GM18511 (cell line): ENCODE measurements around the gene SPECC1.

Experiments used
- ATAC-seq: cut with Tn5 transposase; IDR thresholded peaks from one replicate; pipeline ENCODE4 v1.9.1; 2021; ENCODE audit warnings: mild to moderate bottlenecking, moderate library complexity; ENCODE audit not compliant: unreplicated experiment

Gene SPECC1

DNA sequence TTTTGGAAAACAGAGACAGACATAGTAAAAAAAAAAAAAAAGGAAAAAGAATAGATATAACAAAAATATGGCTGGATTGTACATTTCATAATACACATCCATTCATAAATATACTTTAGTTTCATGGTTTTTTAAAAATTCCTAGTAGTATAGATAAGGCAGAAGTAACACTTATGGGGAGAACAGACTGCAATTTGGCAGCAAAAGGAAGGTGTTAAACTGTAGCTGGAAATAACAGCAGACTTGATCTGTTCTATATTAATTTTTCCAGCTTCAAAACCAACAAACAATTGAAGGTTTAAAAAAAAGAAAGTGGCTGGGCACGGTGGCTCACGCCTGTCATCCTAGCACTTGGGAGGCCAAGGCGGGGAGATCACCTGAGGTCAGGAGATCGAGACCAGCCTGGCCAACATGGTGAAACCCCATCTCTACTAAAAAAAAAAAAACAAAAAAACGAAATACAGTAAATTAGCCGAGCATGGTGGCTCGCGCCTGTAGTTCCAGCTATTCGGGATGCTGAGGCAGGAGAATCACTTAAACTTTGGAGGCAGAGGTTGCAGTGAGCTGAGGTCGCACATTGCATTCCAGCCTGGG lies 191.8 kb downstream of the SPECC1 start:
- ATAC-seq, result no peak

DNA sequence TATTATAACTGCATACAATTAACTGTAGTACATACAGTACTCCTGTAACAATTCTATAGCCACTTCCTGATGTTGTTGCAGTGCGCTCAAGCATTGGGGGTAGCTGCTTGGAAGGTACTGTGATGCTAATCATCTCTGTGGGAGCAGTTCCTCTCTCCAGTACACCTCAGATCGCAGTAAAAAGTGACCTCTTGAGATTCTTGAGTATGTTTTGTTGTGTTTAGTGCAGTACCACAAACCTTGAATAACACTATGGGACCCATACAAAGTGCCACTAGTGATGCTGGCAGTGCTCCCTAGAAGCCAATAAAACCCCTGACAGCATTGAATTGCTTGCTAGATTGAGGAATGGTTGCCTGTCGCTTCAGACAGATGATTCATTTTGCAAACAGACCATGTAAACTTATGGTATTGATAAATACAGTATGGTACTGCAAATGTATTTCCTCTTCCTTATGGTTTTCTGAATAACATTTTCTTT lies 193.0 kb downstream of the SPECC1 start:
- no peak for ATAC-seq

DNA sequence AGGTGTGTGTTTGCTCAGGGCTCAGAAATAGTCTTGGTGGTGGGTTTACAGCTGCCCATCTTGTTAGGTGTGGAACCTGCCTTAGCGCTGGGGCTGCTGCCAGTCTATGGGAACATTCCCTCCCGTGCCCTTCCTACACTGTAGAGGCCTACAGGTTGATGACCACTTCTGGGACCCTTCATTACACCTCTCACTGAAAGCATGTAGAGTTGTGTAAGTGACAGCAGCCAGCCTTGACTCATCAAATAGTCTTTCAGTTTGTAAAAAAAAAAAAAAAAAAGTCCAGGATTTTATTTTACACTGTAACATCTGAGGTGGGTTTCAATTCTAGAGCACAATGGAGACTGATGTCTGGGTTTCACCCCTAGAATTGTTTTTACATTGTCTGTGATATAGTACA lies 193.9 kb downstream of the SPECC1 start:
- no peak for ATAC-seq

DNA sequence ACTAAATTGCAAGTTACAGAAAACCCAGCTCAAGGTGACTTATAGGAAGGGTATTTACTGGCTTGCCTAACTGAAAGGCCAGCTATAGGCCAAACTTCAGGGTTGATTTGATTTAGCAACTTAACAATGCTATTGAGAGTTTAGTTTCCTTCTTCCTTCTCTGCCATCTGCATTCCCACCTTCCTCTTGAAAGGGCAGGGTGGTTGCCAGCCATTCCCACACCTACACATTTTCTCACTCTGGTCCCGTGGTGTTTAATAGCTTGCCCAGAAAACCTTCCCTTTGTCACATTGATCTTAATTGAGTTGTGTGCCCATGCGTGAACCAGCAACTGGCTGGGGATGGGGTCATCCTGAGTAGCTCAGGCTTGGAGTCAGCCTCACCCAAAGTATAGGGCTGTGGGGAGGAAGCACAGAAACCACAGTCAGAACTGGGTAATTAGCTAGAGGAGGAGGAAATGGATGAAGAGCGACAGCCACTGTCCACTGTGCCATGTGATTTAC lies 194.7 kb downstream of the SPECC1 start:
- no peak for ATAC-seq

DNA sequence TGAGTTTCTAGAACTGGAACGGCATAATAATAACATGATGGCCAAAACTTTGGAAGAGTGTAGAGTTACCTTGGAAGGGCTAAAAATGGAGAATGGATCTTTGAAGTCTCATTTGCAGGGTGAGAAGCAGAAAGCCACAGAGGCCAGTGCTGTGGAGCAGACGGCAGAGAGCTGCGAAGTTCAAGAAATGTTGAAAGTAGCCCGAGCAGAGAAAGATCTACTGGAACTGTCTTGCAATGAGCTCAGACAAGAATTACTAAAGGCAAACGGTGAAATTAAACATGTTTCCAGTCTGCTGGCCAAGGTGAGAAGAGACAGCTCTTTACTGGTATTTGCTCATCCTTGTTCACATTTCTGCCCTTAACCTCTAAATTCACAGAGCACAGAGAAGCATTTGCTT lies 196.4 kb downstream of the SPECC1 start:
- ATAC-seq, result no peak

DNA sequence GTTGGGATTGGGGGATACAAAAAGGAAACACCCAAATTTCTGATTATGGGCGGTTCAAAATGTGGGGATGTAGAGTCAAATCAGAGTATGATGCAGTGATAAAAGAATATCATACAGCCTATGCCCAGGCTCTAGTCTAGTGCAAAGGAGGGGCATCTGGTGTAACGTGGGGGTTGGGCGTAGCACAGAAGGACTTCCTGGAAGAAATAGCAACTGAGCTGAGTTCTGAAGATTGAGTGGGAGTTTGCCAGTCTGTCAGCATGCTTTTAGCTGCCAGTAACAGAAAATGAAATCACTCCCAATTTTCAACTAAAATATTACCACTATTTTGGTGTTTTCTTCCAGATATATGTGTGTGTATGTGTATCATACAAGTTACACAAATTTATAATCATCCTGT lies 196.9 kb downstream of the SPECC1 start:
- no peak for ATAC-seq

DNA sequence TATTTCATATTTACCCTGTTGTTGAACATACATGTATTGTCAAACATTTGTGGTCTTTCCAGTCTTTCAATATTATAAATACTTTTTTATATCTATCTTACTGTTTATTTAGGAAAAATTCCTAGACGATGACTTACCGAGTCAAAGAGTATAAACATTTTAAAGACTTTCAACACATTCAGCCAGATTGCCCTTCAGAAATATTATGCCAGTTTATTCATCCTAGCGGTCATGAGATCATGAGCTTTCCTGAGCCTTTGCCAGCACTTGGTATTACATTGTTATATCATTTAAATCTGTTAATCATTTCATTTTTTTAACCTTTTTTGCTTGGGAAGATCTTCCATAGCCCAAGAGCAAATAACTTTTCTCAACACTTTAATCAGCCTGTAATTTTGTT lies 197.4 kb downstream of the SPECC1 start:
- no peak for ATAC-seq

DNA sequence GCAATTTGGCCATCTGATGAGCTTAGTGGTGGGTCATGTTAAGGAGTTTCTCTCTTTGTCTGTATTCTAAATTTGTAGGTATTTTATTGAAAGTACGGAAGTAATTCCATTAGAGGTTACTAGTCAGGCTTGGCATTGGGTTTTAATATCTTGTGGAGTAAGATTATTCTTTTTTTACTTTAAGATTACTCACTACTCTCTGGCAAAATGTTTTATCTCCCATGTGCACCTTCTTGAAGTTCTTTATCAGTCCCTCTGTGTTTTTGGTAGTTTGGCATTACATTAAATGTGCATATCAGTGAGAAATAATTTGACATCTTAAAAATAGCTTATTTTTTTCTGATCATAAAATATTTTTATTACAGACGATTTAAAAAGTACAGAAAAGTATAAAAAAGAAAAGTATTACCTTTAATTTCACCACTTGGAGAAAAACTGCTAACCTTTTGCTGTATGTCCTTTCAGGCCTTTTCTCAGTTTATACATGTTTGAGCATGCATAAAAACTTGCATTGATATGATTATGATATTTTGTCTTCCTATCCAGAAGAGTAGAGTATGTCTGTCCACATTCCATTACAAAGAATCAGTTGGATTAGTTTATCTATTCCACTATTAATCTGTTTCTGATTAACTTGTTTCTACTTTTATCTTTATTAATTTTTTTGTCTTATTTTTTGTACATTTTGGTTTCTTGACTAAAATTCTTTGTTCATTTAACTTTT lies 198.3 kb downstream of the SPECC1 start:
- ATAC-seq, result no peak

DNA sequence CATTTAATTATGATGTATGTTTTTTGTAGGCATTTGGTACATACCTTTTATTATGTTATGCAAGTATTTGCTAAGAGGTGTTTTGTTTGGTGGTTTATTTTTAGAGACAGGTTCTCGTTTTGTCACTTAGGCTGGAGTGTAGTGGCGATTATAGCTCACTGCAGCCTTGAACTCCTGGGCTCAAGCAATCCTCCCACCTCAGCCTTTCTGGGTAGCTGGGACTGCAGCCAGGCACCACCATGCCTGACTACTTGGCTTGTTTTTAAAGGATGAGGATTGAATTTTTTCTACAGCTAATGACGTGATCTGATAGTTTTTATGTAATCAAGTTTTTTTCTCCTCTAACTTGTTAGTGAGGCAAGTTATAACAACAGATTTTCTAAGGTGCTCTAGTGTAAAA lies 199.6 kb downstream of the SPECC1 start:
- no peak for ATAC-seq

DNA sequence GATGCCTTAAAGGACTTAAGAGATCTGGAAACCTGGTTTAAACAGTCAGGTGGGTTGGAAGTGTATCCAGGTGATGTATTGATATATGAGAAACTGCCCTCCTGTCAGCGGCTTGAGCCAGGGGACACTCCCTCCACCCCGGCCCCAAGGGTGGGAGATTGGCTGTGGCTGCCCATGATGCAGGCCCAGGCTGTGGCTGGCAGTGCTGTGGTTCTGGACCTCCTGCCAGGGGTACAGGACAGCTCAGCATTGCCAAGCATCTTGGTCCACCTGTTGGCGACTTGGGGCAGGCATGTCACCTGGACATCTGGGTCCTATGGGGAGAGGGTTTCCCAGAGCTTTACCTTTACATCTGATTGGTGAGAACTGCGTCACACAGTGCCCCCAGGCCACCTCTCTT lies 201.0 kb downstream of the SPECC1 start:
- no peak for ATAC-seq

DNA sequence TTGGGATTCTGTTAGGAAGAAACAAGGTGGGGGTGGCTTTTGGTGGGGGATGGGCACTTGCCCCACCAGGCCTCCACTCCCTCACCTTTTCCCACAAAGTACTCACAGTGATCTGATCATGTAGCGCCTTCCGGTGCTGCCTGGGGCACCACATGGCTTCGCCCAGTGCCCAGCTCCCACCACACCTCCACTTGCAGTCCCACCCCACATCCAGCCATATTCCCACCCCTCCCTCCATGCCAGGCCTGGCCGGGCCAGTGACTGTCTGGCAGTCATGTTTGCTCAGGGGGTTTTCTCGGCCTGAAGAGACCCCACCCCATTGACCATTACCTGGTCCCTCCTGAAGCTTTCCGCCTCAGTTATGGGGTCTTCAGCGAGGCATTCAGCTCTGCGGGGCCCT lies 201.5 kb downstream of the SPECC1 start:
- ATAC-seq, result no peak

DNA sequence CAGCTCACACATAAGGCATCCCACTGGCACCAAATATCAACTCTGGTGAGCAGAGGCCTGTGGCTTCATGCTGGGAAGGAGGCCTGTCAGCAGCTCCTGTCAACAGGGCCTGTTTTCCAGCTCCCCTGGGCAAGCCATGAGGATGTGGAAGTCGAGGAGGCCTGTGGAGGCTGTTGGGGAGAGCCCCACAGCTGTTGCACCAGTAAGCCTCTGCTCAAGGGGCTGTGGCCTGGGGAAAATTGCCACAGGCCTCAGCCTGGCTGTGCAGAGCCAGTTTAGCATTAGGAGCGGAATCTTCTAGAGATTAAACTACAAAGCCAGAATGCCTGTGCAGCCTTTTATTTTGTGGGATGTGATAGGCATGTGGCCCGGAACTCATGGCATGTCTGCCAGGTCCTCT lies 202.1 kb downstream of the SPECC1 start:
- no peak for ATAC-seq

DNA sequence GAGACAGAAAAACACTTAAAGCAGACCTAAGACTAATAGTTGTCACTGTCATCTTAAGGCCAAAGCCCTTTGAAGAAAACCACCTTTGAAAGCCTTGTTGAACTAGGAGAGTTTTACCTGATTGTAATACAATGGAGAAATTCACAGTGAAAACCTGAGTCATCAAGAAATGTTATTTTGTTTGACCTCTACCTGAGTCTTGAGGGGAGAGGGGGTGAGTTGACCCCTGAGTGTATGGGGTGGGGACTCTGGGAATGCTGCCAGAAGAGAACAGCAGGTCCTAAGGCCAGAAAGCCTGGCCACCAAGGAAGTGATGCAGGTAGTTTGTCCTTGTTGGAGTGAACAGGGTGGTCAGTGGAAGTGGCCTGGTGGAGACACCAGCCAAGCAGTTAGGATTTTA lies 204.3 kb downstream of the SPECC1 start:
- ATAC-seq, result no peak

DNA sequence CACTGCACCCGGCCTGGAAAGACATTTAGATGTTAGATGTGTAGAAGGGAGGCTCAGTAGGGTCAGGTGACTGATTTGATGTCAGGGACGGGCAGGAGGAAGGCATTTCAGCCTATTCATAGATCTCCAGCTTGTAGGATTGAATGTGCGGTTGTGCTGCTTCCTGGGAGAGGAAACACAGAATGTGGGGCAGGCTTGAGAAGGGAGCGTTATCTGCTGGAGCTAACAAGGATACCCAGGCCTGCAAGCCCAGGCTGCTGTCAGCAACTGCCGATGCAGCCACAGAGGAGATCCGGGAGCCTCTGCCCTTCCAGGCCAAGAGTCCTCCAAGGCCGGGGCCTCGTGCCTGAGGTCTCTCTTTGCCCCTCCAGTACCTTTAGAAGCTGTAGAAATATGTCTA lies 205.6 kb downstream of the SPECC1 start:
- no peak for ATAC-seq

DNA sequence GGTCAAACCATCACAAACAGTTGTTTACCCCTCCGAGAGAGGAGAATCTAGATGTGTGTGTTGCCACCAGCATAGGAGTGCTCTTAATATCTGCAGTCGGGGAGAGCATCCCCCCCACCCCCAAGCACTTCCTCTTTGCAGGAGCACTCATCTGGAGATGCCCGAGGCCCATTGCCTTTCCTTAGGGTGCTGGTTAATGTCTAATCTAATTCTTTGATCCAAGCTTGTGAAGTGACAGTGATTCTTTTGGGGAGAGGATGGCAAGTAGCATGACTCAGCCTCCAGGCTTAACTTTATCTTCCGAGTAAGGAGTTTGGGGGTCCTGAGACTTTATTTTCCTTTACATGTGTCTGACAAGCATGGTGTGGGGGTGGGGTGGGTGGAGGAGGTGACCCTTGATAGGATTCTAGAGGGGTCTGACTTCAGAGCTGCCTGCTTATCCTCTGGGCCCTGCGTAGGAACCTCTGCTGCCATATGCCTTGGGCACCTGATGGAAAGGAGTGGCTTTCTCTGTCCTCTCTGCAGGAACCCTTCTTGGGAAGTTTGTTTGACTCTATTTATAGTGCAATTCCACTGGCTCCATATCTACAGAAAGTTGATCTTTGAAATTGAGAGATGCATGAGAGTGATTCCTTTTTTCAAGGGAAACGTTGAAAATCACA lies 207.1 kb downstream of the SPECC1 start:
- no peak for ATAC-seq

DNA sequence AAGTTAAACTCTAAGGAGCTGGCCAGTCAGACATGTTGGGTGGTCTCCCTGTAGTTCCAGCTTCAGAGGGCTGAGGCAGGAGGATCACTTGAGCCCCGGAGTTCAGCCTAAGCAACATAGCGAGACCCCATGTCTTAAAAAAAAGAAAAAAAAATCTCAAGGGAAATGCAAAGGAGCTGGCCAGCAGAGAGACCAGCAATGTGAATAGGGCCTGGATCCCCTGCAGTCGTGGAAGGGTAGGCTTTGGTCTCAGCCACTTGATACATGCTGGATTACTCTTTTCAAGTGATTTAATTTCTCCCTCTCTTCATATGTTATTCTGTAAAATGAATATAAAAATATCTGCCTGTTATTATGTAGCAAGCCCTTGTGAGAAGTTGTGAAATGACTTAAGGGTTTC lies 207.7 kb downstream of the SPECC1 start:
- ATAC-seq, result no peak

DNA sequence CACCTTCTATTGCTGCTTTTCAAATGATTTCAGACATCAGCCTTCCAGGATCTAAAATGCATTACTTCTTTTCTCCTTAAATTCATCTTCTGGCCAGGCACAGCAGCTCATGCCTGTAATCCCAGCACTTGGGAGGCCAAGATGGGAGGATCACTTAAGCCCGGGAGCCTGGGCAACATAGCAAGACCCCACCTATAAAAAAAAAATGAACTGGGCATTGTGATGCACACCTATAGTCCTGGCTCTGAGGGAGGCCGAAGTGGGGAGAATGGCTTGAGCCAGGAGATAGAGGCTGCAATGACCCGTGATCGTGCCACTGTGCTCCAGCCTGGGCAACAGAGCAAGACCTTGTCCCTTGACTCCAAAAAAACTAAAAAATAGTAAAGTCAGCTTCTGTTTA lies 208.5 kb downstream of the SPECC1 start:
- no peak for ATAC-seq

DNA sequence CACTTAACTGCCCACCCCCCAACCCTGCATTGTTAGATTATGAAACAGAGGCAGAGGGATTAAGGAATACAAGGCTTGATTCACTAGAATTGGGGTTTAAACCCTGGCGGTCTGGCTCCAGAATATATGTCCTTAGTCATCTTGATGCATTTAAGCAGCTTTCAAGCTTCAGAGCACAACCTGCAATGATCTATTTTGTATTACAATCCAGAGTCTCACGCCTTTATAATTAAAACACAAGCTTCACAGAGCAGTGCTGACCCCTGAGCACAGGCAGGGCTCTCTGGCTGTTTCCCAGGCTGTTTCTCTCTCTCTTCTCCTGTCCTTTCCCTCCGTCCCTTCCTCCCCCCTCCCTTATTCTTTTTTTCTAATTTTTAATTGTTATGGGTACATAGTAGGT lies 209.1 kb downstream of the SPECC1 start:
- ATAC-seq, result no peak

DNA sequence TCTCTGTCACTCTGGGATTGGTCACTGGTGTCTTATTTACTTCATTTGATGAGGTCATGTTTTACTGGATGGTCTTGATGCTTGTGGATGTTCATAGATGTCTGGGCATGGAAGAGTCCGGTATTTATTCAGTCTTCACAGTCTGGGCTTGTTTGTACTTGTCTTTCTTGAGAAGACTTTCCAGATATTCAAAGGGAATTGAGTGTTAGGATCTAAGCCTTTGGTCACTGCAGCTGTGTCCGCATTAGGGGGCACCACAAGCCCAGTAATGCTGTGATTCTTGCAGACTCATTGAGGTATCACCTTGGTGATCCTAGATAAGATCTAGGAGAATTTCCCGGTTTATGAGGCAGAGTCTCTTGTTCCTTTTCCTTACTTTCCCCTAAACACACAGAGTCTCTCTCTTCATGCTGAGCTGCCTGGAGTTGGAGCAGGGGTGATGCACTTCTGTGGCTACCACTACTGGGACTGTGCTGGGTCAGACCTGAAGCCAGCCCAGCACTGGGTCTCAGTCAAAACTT lies 214.7 kb downstream of the SPECC1 start:
- no peak for ATAC-seq

DNA sequence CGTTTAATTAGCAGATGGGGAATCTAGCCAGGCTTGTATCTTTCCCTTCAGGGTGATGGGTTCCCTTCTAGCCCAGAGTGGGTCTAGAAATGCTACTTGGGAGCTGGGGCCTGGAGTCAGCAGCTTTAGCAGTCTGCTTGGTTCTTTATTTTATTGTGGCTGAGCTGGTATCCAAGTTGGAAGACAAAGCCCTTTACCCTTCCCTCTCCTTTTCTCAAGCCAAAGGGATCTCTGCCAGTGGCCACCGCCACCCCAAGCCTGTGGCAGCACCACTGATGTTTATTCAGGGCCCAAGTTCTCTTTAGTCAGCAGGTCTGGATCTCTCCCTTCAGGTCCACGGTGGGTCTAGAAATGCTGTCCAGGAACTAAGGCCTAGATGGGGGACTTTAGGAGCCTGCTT lies 215.2 kb downstream of the SPECC1 start:
- ATAC-seq, result no peak

DNA sequence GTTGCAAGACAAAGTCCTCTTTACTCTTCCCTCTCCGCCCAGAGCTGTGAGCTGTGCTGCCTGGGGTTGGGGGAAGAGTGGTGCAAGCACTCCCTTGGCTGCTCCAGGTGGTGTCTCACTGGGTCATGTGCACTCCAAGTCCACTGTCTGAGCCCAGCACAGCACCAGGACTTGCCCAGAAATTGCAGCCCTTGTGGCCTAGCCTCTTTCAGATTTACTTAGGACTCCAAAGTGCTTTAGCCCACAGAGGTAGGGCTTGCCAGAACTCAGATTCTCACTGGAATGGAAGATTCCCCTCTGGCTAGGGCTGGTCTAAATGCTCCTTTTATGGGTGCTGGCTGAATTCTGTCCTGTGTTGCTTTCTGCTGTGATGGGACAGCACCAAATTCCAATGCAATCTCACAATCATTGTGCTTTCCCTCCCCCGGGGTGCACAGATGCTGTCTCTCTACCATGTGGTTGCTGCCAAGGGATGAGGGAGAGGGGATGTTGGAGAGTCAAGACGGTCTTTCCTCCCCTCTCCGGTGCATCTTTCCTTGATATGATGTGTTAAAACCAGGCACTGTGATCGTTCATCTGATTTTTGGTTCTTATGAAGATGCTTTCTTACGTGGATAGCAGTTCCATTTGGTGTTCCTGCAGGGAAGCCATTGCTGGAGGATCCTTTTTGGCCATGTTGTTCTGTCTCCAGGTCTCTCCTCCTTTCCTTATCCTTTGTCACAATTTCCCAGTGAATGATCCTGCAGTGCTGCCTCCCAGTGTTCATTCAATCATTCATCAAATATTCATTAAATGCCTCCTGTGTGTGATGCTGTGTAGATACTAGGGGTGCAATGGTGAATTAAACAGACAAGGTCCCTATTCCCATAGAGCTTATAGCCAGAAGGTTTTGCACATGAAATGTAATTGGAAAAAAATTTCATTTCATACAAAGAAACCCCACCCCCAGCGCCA lies 216.3 kb downstream of the SPECC1 start:
- ATAC-seq, result no peak
